Keratinocyte (primary cell): ENCODE results near the gene DPP3.

ENCODE experiments used
- CTCF ChIP-seq, 3 experiments: IDR thresholded peaks in 1 of 3; conservative IDR thresholded peaks in 1 of 3; optimal IDR thresholded peaks in 1 of 3; 2 replicates in 2 of 3; 3 replicates in 1 of 3; pipeline versions ENCODE3 to v1.5.1; 2011; ENCODE audit warnings: low read length in 3 of 3, mild to moderate bottlenecking in 3 of 3, moderate library complexity in 2 of 3, control low read depth in 1 of 3, inconsistent platforms in 1 of 3; ENCODE audit not compliant: insufficient read depth in 2 of 3; ENCODE audit errors: extremely low read depth in 1 of 3
- EZH2 ChIP-seq: IDR thresholded peaks from one replicate; pipeline ENCODE4 v1.6.1; 2012; ENCODE audit warnings: inconsistent platforms, mild to moderate bottlenecking, low read length, moderate library complexity

- TF ChIP-seq CTCF (optimal IDR thresholded peaks at IDR 0.05 in 1 of 3, IDR thresholded peaks at IDR 0.05 in 1 of 3, conservative IDR thresholded peaks at IDR 0.05 in 1 of 3; ENCODE audit: extremely low read depth in 1 of 3, insufficient read depth in 2 of 3, low read length in 3 of 3) (peak; percentile 66 to 96 (median 86)), EZH2 (no peak)
Observed at GRCh38 chr11:66438504-66439466, 41.4 kb upstream of the DPP3 start, which contains the start of gene MRPL11.
